ENCODE results near the gene GUCA1A. TPM values are rescaled to one million over a fixed set of nuclear protein-coding genes. Genes with fewer than 3 reads are reported as not detected.
"Not testable (repeated sequence)": the region's sequence is repeated elsewhere in the genome, so short reads cannot be mapped to it uniquely, and the experiment has no call there.

The GUCA1A gene
- total RNA-seq, 2 donors from 2014 or later: not detected

DNA sequence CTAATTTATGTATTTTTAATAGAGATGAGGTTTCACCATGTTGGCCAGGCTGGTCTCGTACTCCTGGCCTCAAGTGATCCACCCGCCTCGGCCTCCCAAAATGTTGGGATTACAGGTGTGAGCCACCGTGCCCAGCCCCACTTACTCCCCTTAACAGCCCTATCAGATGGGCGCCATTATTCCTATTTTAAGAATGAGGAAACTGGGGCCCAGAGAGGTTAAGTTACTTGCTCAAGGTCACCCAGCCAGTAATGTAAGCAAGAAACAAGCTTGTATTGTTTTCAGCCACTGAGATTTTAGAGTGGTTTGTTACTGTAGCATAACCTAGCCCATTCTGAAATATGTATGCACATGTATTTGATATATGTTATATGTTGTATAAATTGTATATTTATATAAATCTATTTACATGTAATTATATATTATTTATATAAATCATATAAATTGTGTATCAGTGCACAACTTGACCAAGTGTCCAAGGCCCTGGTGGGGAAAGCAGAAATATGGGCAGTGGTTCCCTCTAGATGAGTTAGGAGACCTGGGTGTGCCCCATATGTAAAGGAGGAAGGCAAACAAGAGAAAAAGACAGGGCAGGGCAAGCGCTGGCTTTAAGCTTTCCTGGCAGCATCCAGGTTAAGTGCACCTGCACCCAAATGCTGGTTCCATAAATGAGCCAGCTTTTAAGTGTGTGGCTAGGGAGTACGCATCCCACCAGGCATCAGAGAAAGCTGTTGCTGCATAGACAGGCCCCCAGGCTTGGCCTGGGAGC, 1.2 kb upstream of the GUCA1A start:
- no peak for DNase-seq (ENCODE audit: low spot score)
- no peak overlapping the region for H3K4me3 Mint-ChIP-seq
- H3K4me1 Mint-ChIP-seq (ENCODE audit: low read depth in 2 of 2): no peaks in the 10 kb centered on the region
- no peak overlapping the region for H3K27ac Mint-ChIP-seq
- ATAC-seq: no peak
- H3K36me3 Mint-ChIP-seq: no peaks in the 10 kb centered on the region
- H3K9me3 Mint-ChIP-seq: no peaks in the 10 kb centered on the region
- peaks cover 0 to 2% of the 10 kb centered on the region in 2 donors for H3K27me3 Mint-ChIP-seq

DNA sequence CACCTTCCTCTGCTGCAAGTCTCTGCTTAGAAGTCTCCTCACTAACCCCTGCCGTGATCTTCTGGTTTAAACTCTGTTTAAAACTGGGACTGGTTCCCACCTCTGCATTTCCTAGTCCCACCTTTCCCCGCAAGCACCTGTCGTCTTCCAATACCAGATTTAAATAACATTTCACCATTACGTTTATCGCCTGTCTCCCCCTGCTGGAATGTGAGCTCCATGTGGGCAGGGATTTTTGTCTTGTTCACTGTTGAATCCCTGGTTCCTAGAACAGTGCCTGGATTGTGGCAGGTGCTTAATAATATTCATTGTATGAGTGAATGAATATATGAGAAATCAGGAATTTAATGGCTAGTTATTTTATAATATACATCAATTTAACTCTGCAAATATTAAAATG, 2.7 kb downstream of the GUCA1A start:
- Mint-ChIP-seq H3K9me3 (no peaks in the 10 kb centered on the region), H3K4me3 (no peak overlapping the region), H3K27me3 (peaks cover 7% of the 10 kb centered on the region in 2 donors), H3K36me3 (no peaks in the 10 kb centered on the region), H3K4me1 (ENCODE audit: low read depth in 2 of 2) (no peaks in the 10 kb centered on the region), H3K27ac (no peak overlapping the region)
- no peak for DNase-seq (ENCODE audit: low spot score)
- no peak for ATAC-seq

DNA sequence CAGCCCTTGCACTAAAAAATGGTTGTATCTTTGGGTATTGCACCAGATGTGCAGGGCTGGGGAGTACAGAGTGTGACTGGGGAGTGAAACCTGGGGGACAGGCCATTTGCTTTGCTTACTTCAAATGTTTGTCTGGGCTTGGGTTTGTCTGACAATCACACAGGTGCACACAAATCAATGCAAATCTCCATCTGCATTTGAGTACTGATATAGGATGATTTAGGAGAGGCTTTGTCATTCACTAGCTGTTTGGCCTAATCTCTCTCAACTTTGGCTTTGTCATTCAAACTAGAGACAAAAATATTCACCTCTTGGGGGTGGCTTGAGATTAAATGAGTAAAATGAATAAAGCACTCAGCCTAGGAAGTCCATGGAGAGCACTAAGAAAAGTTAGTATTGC, 3.8 kb downstream of the GUCA1A start:
- H3K27me3 Mint-ChIP-seq: peaks cover 7% of the 10 kb centered on the region in 2 donors
- H3K4me1 Mint-ChIP-seq (ENCODE audit: low read depth in 2 of 2): no peaks in the 10 kb centered on the region
- H3K36me3 Mint-ChIP-seq: no peaks in the 10 kb centered on the region
- no peak overlapping the region for H3K4me3 Mint-ChIP-seq
- no peak overlapping the region for H3K27ac Mint-ChIP-seq
- DNase-seq (ENCODE audit: low spot score) (no peak), ATAC-seq (no peak)
- no peaks in the 10 kb centered on the region for H3K9me3 Mint-ChIP-seq

DNA sequence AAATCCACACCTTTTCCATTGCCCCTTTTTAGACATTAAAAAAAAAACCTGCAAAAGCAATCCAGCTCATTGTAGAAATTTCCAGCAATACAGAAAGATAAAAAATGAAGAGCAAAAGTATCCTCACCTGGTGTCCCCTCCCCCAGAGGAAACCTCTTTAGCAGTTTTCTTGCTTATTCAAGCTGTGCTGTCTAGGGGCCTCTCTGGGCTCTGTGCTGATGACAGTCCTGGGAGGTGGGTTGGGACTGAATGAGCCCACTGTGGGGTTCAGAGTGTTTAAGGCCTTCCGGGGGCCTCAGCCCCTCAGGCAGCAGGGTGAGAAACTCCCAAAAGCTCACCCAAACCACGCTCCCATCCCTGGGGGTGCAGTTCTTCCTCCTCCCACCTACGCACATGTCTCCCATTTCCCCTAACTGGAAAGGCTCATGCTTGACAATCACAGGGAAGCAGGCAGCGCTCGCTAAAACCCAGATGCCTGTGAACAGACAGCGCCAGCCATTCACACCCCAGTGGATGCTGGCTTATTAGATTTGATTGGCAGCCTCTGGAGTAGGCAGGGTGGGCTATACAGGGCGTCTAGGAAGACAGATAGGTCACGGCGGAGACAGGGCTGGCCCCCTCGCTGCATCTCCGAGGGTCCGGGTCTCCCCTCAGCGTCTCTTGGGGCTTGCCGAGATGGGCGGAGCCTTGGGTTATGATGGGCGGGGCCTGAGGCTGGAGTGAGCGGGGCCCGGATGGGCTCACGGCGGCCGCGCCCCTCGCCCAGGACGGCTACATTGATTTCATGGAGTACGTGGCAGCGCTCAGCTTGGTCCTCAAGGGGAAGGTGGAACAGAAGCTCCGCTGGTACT, 4.6 kb downstream of the GUCA1A start:
- no peaks in the 10 kb centered on the region for H3K9me3 Mint-ChIP-seq
- no peak overlapping the region for H3K4me3 Mint-ChIP-seq
- H3K27me3 Mint-ChIP-seq: peaks cover 7% of the 10 kb centered on the region in 2 donors
- DNase-seq (ENCODE audit: low spot score) (no peak), ATAC-seq (peak; percentile 45 to 49)
- no peaks in the 10 kb centered on the region for H3K4me1 Mint-ChIP-seq (ENCODE audit: low read depth in 2 of 2)
- no peaks in the 10 kb centered on the region for H3K36me3 Mint-ChIP-seq
- no peak overlapping the region for H3K27ac Mint-ChIP-seq

DNA sequence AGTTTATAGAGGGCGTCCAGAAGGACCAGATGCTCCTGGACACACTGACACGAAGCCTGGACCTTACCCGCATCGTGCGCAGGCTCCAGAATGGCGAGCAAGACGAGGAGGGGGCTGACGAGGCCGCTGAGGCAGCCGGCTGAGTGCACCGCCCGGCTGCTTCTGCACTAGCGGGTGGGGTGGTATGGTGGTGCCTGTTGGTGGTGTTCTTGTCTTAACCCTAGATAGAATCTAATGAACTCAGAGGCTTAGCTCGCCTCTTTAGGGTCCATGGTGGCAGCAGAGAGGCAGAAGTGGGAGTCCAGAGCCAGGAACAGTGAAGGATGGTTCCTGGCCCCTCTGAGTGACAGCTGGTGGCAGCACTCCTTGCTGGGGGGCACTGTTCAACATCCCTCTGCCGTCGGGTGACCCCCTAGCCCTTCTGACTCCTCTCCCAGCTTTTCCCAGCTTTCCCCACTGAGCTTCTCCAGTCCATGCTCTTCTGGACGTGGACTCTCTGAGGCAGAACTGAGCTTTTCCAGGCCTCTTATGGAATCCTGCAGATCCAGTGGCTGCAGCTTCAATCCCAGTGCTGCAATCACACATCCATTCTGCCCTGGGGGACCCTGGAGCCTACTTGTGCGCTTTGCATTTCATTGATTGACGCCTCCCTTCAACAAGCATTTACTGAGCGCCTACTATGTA, 6.2 kb downstream of the GUCA1A start:
- DNase-seq (ENCODE audit: low spot score): no peak
- no peak overlapping the region for H3K27ac Mint-ChIP-seq
- no peaks in the 10 kb centered on the region for H3K4me1 Mint-ChIP-seq (ENCODE audit: low read depth in 2 of 2)
- H3K4me3 Mint-ChIP-seq: no peak overlapping the region
- ATAC-seq: no peak
- no peaks in the 10 kb centered on the region for H3K36me3 Mint-ChIP-seq
- peaks cover 7% of the 10 kb centered on the region in 2 donors for H3K27me3 Mint-ChIP-seq
- H3K9me3 Mint-ChIP-seq: no peaks in the 10 kb centered on the region

DNA sequence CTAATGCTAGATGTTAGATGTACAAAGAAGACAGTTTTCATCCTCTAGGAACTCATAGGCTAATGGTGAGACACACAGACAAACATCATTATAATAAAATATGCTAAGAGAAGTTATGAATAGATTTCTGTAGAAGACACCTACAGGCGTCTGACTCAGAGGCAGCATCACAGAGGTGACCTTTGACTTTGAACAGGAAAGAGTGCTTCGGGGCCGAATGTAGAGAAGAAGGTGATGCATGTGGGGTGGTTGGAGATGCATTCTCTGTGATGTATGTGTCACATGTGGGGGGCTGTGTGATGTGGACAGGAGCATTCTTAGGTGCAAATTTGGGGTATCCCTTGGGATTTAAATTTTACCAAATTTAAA, 6.8 kb downstream of the GUCA1A start:
- Mint-ChIP-seq H3K9me3 (no peaks in the 10 kb centered on the region), H3K27me3 (peaks cover 7% of the 10 kb centered on the region in 2 donors), H3K36me3 (no peaks in the 10 kb centered on the region), H3K4me1 (ENCODE audit: low read depth in 2 of 2) (no peaks in the 10 kb centered on the region), H3K4me3 (no peak overlapping the region), H3K27ac (no peak overlapping the region)
- ATAC-seq (no peak), DNase-seq (ENCODE audit: low spot score) (no peak)

- Mint-ChIP-seq H3K27me3 (peaks cover 4 to 7% of the 10 kb centered on the region in 2 donors), H3K9me3 (no peaks in the 10 kb centered on the region), H3K27ac (no peak overlapping the region), H3K4me3 (no peak overlapping the region), H3K36me3 (no peaks in the 10 kb centered on the region), H3K4me1 (ENCODE audit: low read depth in 2 of 2) (no peaks in the 10 kb centered on the region)
- DNase-seq (ENCODE audit: low spot score) (no peak), ATAC-seq (no peak)
These were observed 8.9 kb downstream of the GUCA1A start for GRCh38 chr6:42182101-42182500.

DNA sequence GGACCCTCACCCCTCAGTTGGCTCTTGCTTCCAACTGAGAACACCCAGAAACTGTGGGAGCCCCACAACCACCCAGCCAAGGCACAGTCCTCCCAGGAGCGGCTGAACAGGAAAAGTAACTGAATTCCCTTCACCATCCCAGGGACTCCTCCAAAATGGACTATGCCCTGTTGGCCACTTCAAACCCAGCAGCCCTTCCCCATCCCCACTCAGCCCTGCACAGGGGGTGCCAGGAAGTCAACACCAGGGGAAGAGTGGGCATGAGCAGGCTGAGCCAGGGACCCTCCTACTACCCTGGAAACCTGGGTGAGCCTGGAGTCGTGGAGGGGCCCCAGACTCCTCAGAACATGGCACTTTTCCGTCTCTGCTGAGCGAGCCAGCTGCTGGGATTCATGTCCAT, 11.3 kb downstream of the GUCA1A start:
- no peak for DNase-seq (ENCODE audit: low spot score)
- Mint-ChIP-seq H3K9me3 (no peaks in the 10 kb centered on the region), H3K4me1 (ENCODE audit: low read depth in 2 of 2) (no peaks in the 10 kb centered on the region), H3K4me3 (no peak overlapping the region), H3K36me3 (no peaks in the 10 kb centered on the region), H3K27ac (no peak overlapping the region), H3K27me3 (peaks cover 4 to 7% of the 10 kb centered on the region in 2 donors)
- peak in 1 of 2 donors; percentile 15 for ATAC-seq

DNA sequence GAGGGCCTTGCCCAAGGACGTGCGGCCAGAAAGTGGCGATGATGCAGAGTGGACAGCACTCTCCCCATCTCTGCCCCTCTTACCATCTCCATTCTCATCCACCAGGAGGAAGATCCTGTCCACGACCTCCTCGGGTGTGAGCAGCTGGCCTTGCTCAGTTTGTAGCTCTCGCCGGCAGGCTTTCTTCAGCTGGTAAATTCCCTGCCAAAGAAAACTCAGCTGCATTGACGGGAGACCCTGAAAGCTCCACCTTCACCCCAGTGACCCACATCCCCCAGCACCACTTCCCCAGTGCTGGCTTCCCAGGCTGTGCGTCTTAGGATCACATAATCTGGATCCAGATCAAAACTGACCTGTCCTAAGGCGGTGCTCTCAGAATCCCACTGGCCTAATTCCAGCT, 12.4 kb downstream of the GUCA1A start:
- no peaks in the 10 kb centered on the region for H3K4me1 Mint-ChIP-seq (ENCODE audit: low read depth in 2 of 2)
- no peaks in the 10 kb centered on the region for H3K36me3 Mint-ChIP-seq
- H3K9me3 Mint-ChIP-seq: no peaks in the 10 kb centered on the region
- no peak overlapping the region for H3K4me3 Mint-ChIP-seq
- DNase-seq (ENCODE audit: low spot score): no peak
- no peak for ATAC-seq
- H3K27me3 Mint-ChIP-seq: no peaks in the 10 kb centered on the region
- H3K27ac Mint-ChIP-seq: no peak overlapping the region

DNA sequence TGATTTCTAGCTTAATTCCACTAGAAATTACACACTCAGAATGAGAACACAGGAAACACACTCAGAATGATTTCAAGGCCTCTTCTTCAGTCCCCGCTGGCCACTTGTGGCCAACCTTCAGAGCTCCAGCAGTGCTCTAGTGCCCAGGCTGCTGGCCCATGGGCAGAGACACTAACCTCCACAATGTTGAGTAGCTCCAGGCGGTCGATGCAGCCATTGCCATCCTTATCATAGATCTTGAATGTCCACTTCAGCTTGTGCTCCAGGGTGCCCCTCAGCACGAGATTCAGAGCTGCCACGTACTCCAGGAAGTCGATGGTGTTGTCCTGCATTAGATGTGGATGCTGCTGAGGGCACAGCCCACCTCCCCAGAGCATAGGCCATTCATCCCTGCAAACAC, 15.2 kb downstream of the GUCA1A start:
- Mint-ChIP-seq H3K9me3 (no peaks in the 10 kb centered on the region), H3K27me3 (no peaks in the 10 kb centered on the region), H3K27ac (no peak overlapping the region), H3K4me1 (ENCODE audit: low read depth in 2 of 2) (no peaks in the 10 kb centered on the region), H3K36me3 (no peaks in the 10 kb centered on the region), H3K4me3 (no peak overlapping the region)
- DNase-seq (ENCODE audit: low spot score) (no peak), ATAC-seq (no peak)

- H3K27ac Mint-ChIP-seq: no peak overlapping the region
- no peaks in the 10 kb centered on the region for H3K27me3 Mint-ChIP-seq
- no peaks in the 10 kb centered on the region for H3K36me3 Mint-ChIP-seq
- H3K9me3 Mint-ChIP-seq: no peaks in the 10 kb centered on the region
- DNase-seq (ENCODE audit: low spot score) (no peak), ATAC-seq (no peak)
- no peak overlapping the region for H3K4me3 Mint-ChIP-seq
- no peaks in the 10 kb centered on the region for H3K4me1 Mint-ChIP-seq (ENCODE audit: low read depth in 2 of 2)
These were observed 17.5 kb downstream of the GUCA1A start for GRCh38 chr6:42190554-42191183.

GRCh38 chr6:42192385-42192784, 19.2 kb downstream of the GUCA1A start:
- H3K27me3 Mint-ChIP-seq; H3K9me3 Mint-ChIP-seq; H3K36me3 Mint-ChIP-seq; H3K4me3 Mint-ChIP-seq; ATAC-seq; H3K4me1 Mint-ChIP-seq (ENCODE audit: low read depth in 2 of 2); DNase-seq (ENCODE audit: low spot score); H3K27ac Mint-ChIP-seq: not testable (repeated sequence)

- no peak overlapping the region for H3K27ac Mint-ChIP-seq
These were observed 20.3 kb downstream of the GUCA1A start for GRCh38 chr6:42193491-42193894.

More at GRCh38 chr6:42193491-42193894, 20.3 kb downstream of the GUCA1A start:
- H3K36me3 Mint-ChIP-seq: no peaks in the 10 kb centered on the region
- H3K4me3 Mint-ChIP-seq: no peak overlapping the region
- no peaks in the 10 kb centered on the region for H3K4me1 Mint-ChIP-seq (ENCODE audit: low read depth in 2 of 2)
- no peaks in the 10 kb centered on the region for H3K9me3 Mint-ChIP-seq
- ATAC-seq (no peak), DNase-seq (ENCODE audit: low spot score) (no peak)
- no peaks in the 10 kb centered on the region for H3K27me3 Mint-ChIP-seq
